ENCODE measurements around the gene CFAP299.

The CFAP299 gene

DNA sequence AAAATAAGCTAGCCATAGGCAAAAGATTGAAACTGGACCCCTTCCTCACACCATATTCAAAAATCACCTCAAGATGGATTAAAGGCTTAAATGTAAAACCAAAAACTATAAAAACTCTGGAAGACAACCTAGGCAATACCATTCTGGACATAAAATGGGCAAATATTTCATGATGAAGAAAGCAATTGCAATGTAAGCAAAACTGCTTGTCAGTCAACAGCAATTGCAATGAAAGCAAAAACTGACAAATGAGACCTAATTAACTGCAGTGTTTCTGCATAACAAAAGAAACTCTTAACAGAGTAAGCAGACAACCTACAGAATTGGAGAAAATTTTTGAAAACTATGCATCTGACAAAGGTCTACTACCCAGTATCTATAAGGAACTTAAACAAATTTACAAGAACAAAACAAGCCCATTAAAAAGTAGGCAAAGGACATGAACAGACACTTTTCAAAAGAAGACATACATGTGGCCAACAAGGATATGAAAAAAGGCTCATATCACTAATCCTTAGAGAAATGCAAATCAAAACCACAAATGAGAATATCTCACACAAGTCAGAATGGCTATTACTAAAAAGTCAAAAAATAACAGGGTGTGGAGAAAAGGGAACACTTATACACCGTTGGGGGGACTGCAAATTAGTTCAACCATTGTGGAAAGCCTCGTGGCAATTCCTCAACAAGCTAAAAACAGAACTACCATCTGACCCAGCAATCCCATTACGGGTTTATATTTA lies 46.7 kb downstream of the CFAP299 start:
- H3K36me3 ChIP-seq (ENCODE audit: low read depth) = no peaks in the 10 kb centered on the region
- DNase-seq (ENCODE audit: low spot score) = no peak
- TF ChIP-seq, protein P1, sequence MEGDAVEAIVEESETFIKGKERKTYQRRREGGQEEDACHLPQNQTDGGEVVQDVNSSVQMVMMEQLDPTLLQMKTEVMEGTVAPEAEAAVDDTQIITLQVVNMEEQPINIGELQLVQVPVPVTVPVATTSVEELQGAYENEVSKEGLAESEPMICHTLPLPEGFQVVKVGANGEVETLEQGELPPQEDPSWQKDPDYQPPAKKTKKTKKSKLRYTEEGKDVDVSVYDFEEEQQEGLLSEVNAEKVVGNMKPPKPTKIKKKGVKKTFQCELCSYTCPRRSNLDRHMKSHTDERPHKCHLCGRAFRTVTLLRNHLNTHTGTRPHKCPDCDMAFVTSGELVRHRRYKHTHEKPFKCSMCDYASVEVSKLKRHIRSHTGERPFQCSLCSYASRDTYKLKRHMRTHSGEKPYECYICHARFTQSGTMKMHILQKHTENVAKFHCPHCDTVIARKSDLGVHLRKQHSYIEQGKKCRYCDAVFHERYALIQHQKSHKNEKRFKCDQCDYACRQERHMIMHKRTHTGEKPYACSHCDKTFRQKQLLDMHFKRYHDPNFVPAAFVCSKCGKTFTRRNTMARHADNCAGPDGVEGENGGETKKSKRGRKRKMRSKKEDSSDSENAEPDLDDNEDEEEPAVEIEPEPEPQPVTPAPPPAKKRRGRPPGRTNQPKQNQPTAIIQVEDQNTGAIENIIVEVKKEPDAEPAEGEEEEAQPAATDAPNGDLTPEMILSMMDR (IDR thresholded peaks at IDR 0.05; ENCODE audit: poor library complexity, severe bottlenecking) = no peak
- H3K27me3 ChIP-seq (ENCODE audit: insufficient read depth, poor library complexity, severe bottlenecking) = no peaks in the 10 kb centered on the region
- H3K9me3 ChIP-seq (ENCODE audit: severe bottlenecking) = no peaks in the 10 kb centered on the region
- no peak overlapping the region for H3K27ac ChIP-seq (ENCODE audit: poor library complexity, severe bottlenecking)
- no peaks in the 10 kb centered on the region for H3K4me1 ChIP-seq (ENCODE audit: insufficient read depth, poor library complexity, severe bottlenecking)
- no peak overlapping the region for H3K4me3 ChIP-seq (ENCODE audit: severe bottlenecking)
- ATAC-seq (ENCODE audit: low read depth) = no peak

DNA sequence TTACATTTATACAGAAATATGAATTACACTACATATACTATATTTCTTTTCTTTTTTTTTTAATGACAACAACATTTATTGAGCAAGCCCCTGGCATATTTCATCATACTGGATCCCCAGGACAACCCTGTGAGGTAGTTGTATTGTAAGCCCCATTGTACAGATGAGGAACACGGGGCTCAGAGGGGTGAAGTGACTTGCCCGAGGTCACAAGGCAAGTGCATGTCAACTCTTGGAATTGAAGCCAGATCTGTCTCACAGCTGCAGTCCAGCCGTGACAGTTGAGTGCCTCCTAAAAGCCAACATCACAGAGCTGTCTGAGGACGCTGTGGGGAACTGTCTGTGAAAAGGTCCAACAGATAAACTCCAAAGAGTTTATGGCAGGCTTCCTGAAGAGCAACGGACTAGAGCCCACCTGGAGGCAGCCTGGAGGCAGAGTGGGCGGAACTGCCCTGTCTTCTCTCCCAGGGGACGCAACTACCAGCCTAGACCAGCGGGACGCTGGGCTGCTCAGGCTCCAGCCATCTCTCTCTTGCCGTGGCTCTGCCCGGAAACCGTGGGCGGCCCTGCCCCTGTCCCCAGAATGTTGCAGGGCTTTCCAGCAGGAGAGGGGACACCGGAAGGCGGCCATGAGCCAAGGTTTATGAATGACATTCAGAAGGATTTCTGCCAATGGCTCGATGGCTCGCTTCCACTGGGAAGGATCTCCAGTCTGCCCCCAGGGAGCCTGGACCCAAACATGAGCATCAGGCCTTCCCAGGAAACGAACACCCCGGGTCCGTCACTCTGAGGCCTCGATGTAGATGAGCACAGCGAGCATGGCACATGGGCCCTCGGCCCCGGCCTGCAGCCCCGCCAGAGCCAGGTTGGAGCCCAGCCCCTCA lies 50.1 kb downstream of the CFAP299 start:
- Histone ChIP-seq H3K36me3 (ENCODE audit: low read depth) (no peaks in the 10 kb centered on the region), H3K4me3 (ENCODE audit: severe bottlenecking) (no peak overlapping the region), H3K27me3 (ENCODE audit: insufficient read depth, poor library complexity, severe bottlenecking) (no peaks in the 10 kb centered on the region), H3K27ac (ENCODE audit: poor library complexity, severe bottlenecking) (no peak overlapping the region), H3K9me3 (ENCODE audit: severe bottlenecking) (no peaks in the 10 kb centered on the region), H3K4me1 (ENCODE audit: insufficient read depth, poor library complexity, severe bottlenecking) (no peaks in the 10 kb centered on the region)
- TF ChIP-seq, protein P1 (IDR thresholded peaks at IDR 0.05; ENCODE audit: poor library complexity, severe bottlenecking) = no peak
- DNase-seq (ENCODE audit: low spot score) = no peak
- no peak for ATAC-seq (ENCODE audit: low read depth)

DNA sequence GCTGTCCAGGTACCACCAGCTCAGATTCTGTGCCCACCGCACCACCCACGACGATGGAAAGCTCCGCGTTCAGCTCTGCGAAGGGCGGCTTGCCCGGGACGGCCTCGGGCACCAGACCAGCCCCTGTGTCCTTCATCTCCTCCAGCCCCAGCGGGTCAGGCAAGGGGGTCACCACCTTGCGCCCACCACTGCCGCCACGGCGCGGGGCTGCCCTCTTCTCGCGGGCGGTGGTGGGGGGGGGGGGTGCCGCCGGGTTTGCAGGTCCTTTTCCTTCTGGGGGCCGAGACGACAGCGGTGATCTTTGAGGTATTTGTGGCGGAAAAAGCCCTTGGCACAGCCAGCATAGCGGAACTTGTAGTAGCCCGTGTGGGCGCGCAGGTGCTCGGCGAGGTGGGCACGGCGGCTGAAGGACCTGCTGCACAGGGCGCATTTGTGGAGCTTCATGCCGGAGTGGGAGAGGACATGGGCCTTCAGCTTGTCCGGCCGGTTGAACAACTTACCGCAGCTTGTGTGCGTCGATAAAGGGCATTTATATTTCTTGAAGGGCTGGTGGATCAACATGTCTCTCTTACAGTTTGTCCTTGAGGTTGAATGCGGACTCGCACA lies 50.9 kb downstream of the CFAP299 start:
- no peak for ATAC-seq (ENCODE audit: low read depth)
- H3K27me3 ChIP-seq (ENCODE audit: insufficient read depth, poor library complexity, severe bottlenecking) = no peaks in the 10 kb centered on the region
- H3K4me3 ChIP-seq (ENCODE audit: severe bottlenecking) = no peak overlapping the region
- H3K9me3 ChIP-seq (ENCODE audit: severe bottlenecking) = no peaks in the 10 kb centered on the region
- DNase-seq (ENCODE audit: low spot score) = no peak
- H3K36me3 ChIP-seq (ENCODE audit: low read depth) = no peaks in the 10 kb centered on the region
- H3K4me1 ChIP-seq (ENCODE audit: insufficient read depth, poor library complexity, severe bottlenecking) = no peaks in the 10 kb centered on the region
- no peak overlapping the region for H3K27ac ChIP-seq (ENCODE audit: poor library complexity, severe bottlenecking)
- TF ChIP-seq, protein P1 (IDR thresholded peaks at IDR 0.05; ENCODE audit: poor library complexity, severe bottlenecking) = no peak

DNA sequence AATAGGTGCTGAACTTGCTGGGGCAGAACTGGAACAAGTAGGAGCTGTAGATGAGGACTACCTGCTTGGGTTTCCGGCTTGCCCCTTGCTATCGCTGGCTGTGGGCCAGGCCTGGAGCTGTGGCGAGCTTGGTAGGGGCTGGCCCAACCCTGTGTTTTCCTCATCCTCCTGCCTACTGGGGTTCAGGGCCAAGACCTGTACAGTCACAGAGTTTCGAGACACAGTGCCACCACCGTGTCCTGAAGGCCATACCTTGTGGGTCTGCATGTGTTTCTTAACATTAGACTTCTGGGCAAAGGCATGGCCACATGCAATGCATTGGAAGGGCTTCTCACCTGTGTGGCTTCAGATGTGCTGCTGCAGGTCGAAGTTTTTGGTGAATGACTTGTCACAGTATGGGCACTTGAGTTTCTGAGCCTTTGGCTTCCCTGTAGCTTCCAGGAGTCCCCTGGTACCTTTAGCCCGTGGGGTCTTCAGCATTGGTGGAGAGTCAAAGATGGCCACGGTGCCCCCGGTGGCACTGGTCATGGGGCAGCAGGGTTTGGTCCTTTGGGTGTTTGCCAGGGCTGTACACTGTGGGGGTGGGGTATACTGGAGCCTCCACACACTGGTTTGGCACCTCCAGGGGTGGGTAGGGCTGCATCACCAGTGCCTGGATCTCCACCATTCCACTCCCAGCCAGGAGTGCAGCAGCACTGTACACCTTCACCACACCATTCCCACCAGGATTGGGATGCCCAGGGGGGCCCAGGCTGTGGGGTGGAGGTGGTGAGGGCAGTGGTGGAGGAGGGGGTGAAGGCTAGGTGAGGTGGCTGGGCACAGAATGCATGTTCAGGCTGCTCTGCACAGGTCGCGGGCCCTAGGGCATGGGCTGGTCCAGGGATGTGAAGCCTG lies 52.1 kb downstream of the CFAP299 start:
- H3K4me1 ChIP-seq (ENCODE audit: insufficient read depth, poor library complexity, severe bottlenecking) = no peaks in the 10 kb centered on the region
- no peak for ATAC-seq (ENCODE audit: low read depth)
- H3K4me3 ChIP-seq (ENCODE audit: severe bottlenecking) = no peak overlapping the region
- no peak overlapping the region for H3K27ac ChIP-seq (ENCODE audit: poor library complexity, severe bottlenecking)
- no peaks in the 10 kb centered on the region for H3K36me3 ChIP-seq (ENCODE audit: low read depth)
- no peaks in the 10 kb centered on the region for H3K27me3 ChIP-seq (ENCODE audit: insufficient read depth, poor library complexity, severe bottlenecking)
- H3K9me3 ChIP-seq (ENCODE audit: severe bottlenecking) = no peaks in the 10 kb centered on the region
- no peak for DNase-seq (ENCODE audit: low spot score)
- TF ChIP-seq, protein P1 (IDR thresholded peaks at IDR 0.05; ENCODE audit: poor library complexity, severe bottlenecking) = no peak

All from RWPE2 (cell line).